Keratinocyte (primary cell): ENCODE measurements around the gene CFAP54.

ENCODE experiments used
- EZH2 ChIP-seq: IDR thresholded peaks from one replicate; pipeline ENCODE4 v1.6.1; 2012; ENCODE audit warnings: inconsistent platforms, mild to moderate bottlenecking, low read length, moderate library complexity
- TF ChIP-seq, protein P1 (sequence below), 3 experiments: IDR thresholded peaks in 1 of 3; conservative IDR thresholded peaks in 1 of 3; optimal IDR thresholded peaks in 1 of 3; 2 replicates in 2 of 3; 3 replicates in 1 of 3; pipeline versions ENCODE3 to v1.5.1; 2011; ENCODE audit warnings: low read length in 3 of 3, mild to moderate bottlenecking in 3 of 3, moderate library complexity in 2 of 3, control low read depth in 1 of 3, inconsistent platforms in 1 of 3; ENCODE audit not compliant: insufficient read depth in 2 of 3; ENCODE audit errors: extremely low read depth in 1 of 3

DNA sequence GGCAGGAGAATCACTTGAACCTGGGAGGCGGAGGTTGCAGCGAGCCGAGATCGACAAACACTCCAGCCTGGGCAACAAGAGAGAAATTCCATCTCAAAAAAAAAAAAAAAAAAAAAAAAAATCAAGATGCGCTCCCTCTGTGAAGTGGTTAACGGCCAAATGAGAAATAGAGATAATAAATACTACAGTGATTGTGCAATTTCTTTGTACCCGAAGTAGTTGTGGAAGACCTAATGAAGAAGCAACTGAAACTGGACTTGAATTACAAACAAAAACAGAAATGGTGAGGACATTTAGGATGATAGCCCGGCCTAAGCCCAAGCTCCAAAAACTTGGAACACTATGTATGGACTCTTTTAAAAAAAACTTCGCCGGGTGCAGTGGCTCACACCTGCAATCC is 45.0 kb upstream of the CFAP54 start:
- TF ChIP-seq, protein P1, sequence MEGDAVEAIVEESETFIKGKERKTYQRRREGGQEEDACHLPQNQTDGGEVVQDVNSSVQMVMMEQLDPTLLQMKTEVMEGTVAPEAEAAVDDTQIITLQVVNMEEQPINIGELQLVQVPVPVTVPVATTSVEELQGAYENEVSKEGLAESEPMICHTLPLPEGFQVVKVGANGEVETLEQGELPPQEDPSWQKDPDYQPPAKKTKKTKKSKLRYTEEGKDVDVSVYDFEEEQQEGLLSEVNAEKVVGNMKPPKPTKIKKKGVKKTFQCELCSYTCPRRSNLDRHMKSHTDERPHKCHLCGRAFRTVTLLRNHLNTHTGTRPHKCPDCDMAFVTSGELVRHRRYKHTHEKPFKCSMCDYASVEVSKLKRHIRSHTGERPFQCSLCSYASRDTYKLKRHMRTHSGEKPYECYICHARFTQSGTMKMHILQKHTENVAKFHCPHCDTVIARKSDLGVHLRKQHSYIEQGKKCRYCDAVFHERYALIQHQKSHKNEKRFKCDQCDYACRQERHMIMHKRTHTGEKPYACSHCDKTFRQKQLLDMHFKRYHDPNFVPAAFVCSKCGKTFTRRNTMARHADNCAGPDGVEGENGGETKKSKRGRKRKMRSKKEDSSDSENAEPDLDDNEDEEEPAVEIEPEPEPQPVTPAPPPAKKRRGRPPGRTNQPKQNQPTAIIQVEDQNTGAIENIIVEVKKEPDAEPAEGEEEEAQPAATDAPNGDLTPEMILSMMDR (optimal IDR thresholded peaks at IDR 0.05 in 1 of 3, IDR thresholded peaks at IDR 0.05 in 1 of 3, conservative IDR thresholded peaks at IDR 0.05 in 1 of 3; ENCODE audit: extremely low read depth in 1 of 3, insufficient read depth in 2 of 3, low read length in 3 of 3): no peak
- TF ChIP-seq EZH2: no peak
